CD4-positive, alpha-beta T cell (primary cell): ENCODE measurements around the gene PTRH1. TPM values are rescaled to one million over a fixed set of nuclear protein-coding genes. Genes with fewer than 3 reads are reported as not detected.

ENCODE experiments used
- ATAC-seq: fragments of 200-7000 bp; cut with Tn5 transposase; one replicate; pipeline ENCODE4 v1.10.0; 2022; ENCODE audit warnings: mild to moderate bottlenecking; ENCODE audit not compliant: poor library complexity
- CTCF ChIA-PET: fragments of 350-600 bp; sonication (Branson Sonifier 250); formaldehyde crosslinking; loops from one replicate; lab custom pipeline; 2021; ENCODE audit warnings: antibody characterized with exemption, inconsistent platforms; lab: Charles Lee
- POLR2A ChIA-PET: fragments of 350-600 bp; sonication (Branson Sonifier 250); formaldehyde crosslinking; loops from one replicate; lab custom pipeline; 2021; ENCODE audit warnings: antibody characterized with exemption, inconsistent platforms; lab: Charles Lee
- DNase-seq, 14 experiments: peaks; one replicate each; pipeline ENCODE4 v3.0.0-alpha.2; 2013 to 2020; ENCODE audit warnings: mixed read lengths in 2 of 14
- H3K27ac ChIP-seq, 2 donors: one replicate each; pipeline versions ENCODE4 v1.5.1 to v1.7.0; 2013; ENCODE audit warnings: low read length in 2 of 2, low read depth in 1 of 2, mild to moderate bottlenecking in 1 of 2
- H3K27me3 ChIP-seq, 2 experiments: 1 replicate in 1 of 2; 2 replicates in 1 of 2; pipeline versions ENCODE4 v1.6.1 to v1.7.0; 2013; ENCODE audit warnings: low read length in 2 of 2, control low read depth in 1 of 2, mild to moderate bottlenecking in 1 of 2, moderate library complexity in 1 of 2; ENCODE audit not compliant: insufficient read depth in 2 of 2, control insufficient read depth in 1 of 2
- H3K36me3 ChIP-seq: one replicate; pipeline ENCODE4 v1.6.1; 2013; ENCODE audit warnings: low read length, control low read depth; ENCODE audit not compliant: insufficient read depth
- H3K4me1 ChIP-seq: one replicate; pipeline ENCODE4 v1.6.1; 2013; ENCODE audit warnings: low read length, control low read depth; ENCODE audit not compliant: insufficient read depth
- H3K4me3 ChIP-seq: one replicate; pipeline ENCODE4 v1.5.1; 2013; ENCODE audit warnings: mild to moderate bottlenecking, low read length, moderate library complexity
- H3K9me3 ChIP-seq, 2 experiments: 1 replicate in 1 of 2; 2 replicates in 1 of 2; pipeline versions ENCODE4 v1.6.1 to v1.7.0; 2013; ENCODE audit warnings: low read length in 2 of 2, mild to moderate bottlenecking in 2 of 2, control low read depth in 1 of 2, moderate library complexity in 1 of 2; ENCODE audit not compliant: control insufficient read depth in 1 of 2, insufficient read depth in 1 of 2
- H3K27ac Mint-ChIP-seq: one replicate; pipeline ENCODE4 v1.8.0; 2020; ENCODE audit warnings: mixed read lengths
- H3K27me3 Mint-ChIP-seq: one replicate; pipeline ENCODE4 v1.8.0; 2021; ENCODE audit warnings: mixed read lengths
- H3K36me3 Mint-ChIP-seq: one replicate; pipeline ENCODE4 v1.8.0; 2021; ENCODE audit warnings: low read depth, mixed read lengths
- H3K4me1 Mint-ChIP-seq: one replicate; pipeline ENCODE4 v1.8.0; 2021; ENCODE audit warnings: low read depth, mixed read lengths
- H3K4me3 Mint-ChIP-seq: one replicate; pipeline ENCODE4 v1.8.0; 2020; ENCODE audit warnings: mild to moderate bottlenecking, mixed read lengths
- H3K9me3 Mint-ChIP-seq: one replicate; pipeline ENCODE4 v1.8.0; 2020; ENCODE audit warnings: mixed read lengths
- intact Hi-C, 2 experiments: fragments of 100-400 bp; cut with DNase I in 1 of 2; cut with micrococcal nuclease in 1 of 2; formaldehyde crosslinking; loops; one replicate each; pipeline versions ENCODE4 v1.15.1 to v1.9.0; 2023 to 2025; cut with DNase I, micrococcal nuclease
- total RNA-seq, 174 experiments: library from RNA in 2 of 174; stranded (reverse) in 2 of 174; gene quantifications; one replicate each; pipeline ENCODE4 v1.2.3 and lab custom pipeline; 2021 to 2026
- TF ChIP-seq, protein P1 (sequence below): fragments of 200-600 bp; IDR thresholded peaks from one replicate; pipeline ENCODE4 v1.8.0; 2022; ENCODE audit warnings: antibody characterized with exemption, mild to moderate bottlenecking

Gene PTRH1
- total RNA-seq, 2 experiments from 2014 or later, result 4.5 to 5.9 TPM

DNA sequence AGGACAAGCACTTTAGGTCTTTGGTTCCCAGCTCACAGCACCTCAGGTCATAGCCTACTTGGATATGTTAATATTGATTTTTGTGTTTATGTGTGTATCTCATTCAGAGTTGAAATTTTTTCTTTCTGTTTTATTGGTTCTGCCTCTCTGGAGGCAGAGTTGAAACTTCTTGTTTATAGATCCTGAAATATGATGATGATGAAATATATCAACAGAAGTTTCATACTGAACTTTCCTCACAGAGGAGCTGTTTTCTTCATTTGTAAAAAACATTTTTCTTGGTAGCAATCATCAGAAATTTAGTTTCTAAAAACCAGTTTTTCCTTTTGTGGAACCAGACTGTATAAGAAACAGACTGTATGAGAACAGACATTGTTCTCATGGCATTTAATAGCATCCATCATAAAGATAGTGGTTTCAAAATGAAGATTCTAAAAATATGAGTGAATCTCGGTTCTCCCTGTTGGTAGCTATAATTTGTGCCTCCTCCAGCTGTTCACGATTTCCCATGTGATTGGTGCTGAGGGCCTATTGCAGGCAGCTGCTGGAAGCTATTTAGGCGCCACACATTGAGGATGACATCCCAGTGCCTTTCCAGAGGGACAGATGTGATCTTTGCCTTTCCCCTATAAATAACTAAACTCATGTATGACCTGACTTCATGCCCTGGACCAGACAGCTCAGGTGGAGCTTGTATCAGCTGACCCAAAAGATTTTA lies 48.2 kb downstream of the PTRH1 start:
- POLR2A ChIA-PET, result no interaction called here
- Mint-ChIP-seq H3K36me3 (no peaks in the 10 kb centered on the region), H3K27me3 (peaks cover 4% of the 10 kb centered on the region), H3K27ac (no peak overlapping the region), H3K4me1 (no peaks in the 10 kb centered on the region), H3K9me3 (no peaks in the 10 kb centered on the region), H3K4me3 (no peak overlapping the region)
- no peak overlapping the region for H3K4me3 ChIP-seq
- TF ChIP-seq, protein P1, sequence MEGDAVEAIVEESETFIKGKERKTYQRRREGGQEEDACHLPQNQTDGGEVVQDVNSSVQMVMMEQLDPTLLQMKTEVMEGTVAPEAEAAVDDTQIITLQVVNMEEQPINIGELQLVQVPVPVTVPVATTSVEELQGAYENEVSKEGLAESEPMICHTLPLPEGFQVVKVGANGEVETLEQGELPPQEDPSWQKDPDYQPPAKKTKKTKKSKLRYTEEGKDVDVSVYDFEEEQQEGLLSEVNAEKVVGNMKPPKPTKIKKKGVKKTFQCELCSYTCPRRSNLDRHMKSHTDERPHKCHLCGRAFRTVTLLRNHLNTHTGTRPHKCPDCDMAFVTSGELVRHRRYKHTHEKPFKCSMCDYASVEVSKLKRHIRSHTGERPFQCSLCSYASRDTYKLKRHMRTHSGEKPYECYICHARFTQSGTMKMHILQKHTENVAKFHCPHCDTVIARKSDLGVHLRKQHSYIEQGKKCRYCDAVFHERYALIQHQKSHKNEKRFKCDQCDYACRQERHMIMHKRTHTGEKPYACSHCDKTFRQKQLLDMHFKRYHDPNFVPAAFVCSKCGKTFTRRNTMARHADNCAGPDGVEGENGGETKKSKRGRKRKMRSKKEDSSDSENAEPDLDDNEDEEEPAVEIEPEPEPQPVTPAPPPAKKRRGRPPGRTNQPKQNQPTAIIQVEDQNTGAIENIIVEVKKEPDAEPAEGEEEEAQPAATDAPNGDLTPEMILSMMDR, result no peak
- no peaks in the 10 kb centered on the region for H3K27me3 ChIP-seq
- no peaks in the 10 kb centered on the region for H3K4me1 ChIP-seq
- ATAC-seq (no peak), DNase-seq (no peak)
- H3K27ac ChIP-seq, result no peak overlapping the region
- CTCF ChIA-PET, result no interaction called here
- H3K36me3 ChIP-seq, result peaks cover 3% of the 10 kb centered on the region
- intact Hi-C loops, result no loop called here
- no peaks in the 10 kb centered on the region for H3K9me3 ChIP-seq

- Mint-ChIP-seq H3K4me3 (no peak overlapping the region), H3K27me3 (peaks cover 4% of the 10 kb centered on the region), H3K4me1 (no peaks in the 10 kb centered on the region), H3K27ac (no peak overlapping the region), H3K36me3 (no peaks in the 10 kb centered on the region), H3K9me3 (no peaks in the 10 kb centered on the region)
- DNase-seq, result no peak
- H3K36me3 ChIP-seq, result no peaks in the 10 kb centered on the region
- H3K27ac ChIP-seq, result no peak overlapping the region
- no peaks in the 10 kb centered on the region for H3K4me1 ChIP-seq
- ChIA-PET CTCF (no interaction called here), POLR2A (no interaction called here)
- no peaks in the 10 kb centered on the region for H3K9me3 ChIP-seq
- no peak overlapping the region for H3K4me3 ChIP-seq
- H3K27me3 ChIP-seq, result no peaks in the 10 kb centered on the region
- ATAC-seq, result no peak
- TF ChIP-seq, protein P1, result no peak
- intact Hi-C loops, result no loop called here
Measured at GRCh38 chr9:127664678-127665507, 50.6 kb downstream of the PTRH1 start.

- intact Hi-C loops, result no loop called here
- H3K4me3 Mint-ChIP-seq, result no peak overlapping the region
- Histone ChIP-seq H3K27me3 (no peaks in the 10 kb centered on the region), H3K27ac (no peak overlapping the region), H3K36me3 (no peaks in the 10 kb centered on the region), H3K9me3 (no peaks in the 10 kb centered on the region), H3K4me1 (no peaks in the 10 kb centered on the region), H3K4me3 (no peak overlapping the region)
- H3K27me3 Mint-ChIP-seq, result peaks cover 4% of the 10 kb centered on the region
- ATAC-seq (no peak), DNase-seq (no peak)
- TF ChIP-seq, protein P1, result no peak
- no peak overlapping the region for H3K27ac Mint-ChIP-seq
- H3K9me3 Mint-ChIP-seq, result no peaks in the 10 kb centered on the region
- no peaks in the 10 kb centered on the region for H3K4me1 Mint-ChIP-seq
- POLR2A ChIA-PET, result no interaction called here
- CTCF ChIA-PET, result no interaction called here
- H3K36me3 Mint-ChIP-seq, result no peaks in the 10 kb centered on the region
Measured at GRCh38 chr9:127664324-127664677, 51.2 kb downstream of the PTRH1 start.

Other genes starting within 250 kb of the PTRH1 start
- 1 to 10 TPM; 1.9 to 3.4 TPM for gene STXBP1, start 103.4 kb downstream of the PTRH1 start, total RNA-seq
- under 1 TPM in 1 of 2 experiments, not detected in 1; 0.11 TPM for gene CFAP157, start 8.7 kb downstream of the PTRH1 start, total RNA-seq
- gene TTC16, start 416 bp upstream of the PTRH1 start, total RNA-seq, result 1 to 10 TPM; 1.6 to 2.1 TPM
- 1 to 10 TPM; 7.6 to 8.2 TPM for gene TOR2A, start 19.6 kb upstream of the PTRH1 start, total RNA-seq
- 10 to 100 TPM; 10.9 to 11.8 TPM for gene SH2D3C, start 63.0 kb upstream of the PTRH1 start, total RNA-seq
- 100 to 1,000 TPM; 117 to 121 TPM for gene CDK9, start 70.4 kb upstream of the PTRH1 start, total RNA-seq
- gene FPGS, start 87.2 kb upstream of the PTRH1 start, total RNA-seq, result 10 to 100 TPM; 58.0 to 66.6 TPM
- gene ENG, start 139.0 kb upstream of the PTRH1 start, total RNA-seq, result 1 to 10 TPM; 2.5 to 2.6 TPM
- gene AK1, start 162.0 kb upstream of the PTRH1 start, total RNA-seq, result 10 to 100 TPM; 46.7 to 52.6 TPM
- 10 to 100 TPM; 93.1 to 97.5 TPM for gene ST6GALNAC6, start 183.9 kb upstream of the PTRH1 start, total RNA-seq
- 10 to 100 TPM; 28.7 to 30.2 TPM for gene ST6GALNAC4, start 201.4 kb upstream of the PTRH1 start, total RNA-seq
- gene PIP5KL1, start 215.1 kb upstream of the PTRH1 start, total RNA-seq, result 1 to 10 TPM; 2.9 to 3.3 TPM
- gene DPM2, start 222.2 kb upstream of the PTRH1 start, total RNA-seq, result 10 to 100 TPM; 41.7 to 47.6 TPM